AG09309 (cell line): Measurements from ENCODE around the gene FUCA2.
A peak's percentile ranks its signal among the peaks of the same experiment; 100 is the strongest.
"Not testable (repeated sequence)": the region's sequence is repeated elsewhere in the genome, so short reads cannot be mapped to it uniquely, and the experiment has no call there.

ENCODE experiments used
- DNase-seq: peaks from one replicate; pipeline ENCODE4 v3.0.0-alpha.2; 2010; ENCODE audit warnings: low read depth
- H3K4me3 ChIP-seq: 2 replicates; pipeline ENCODE4 v1.5.1; 2011; ENCODE audit warnings: mild to moderate bottlenecking, low read depth, low read length, moderate library complexity; ENCODE audit not compliant: control insufficient read depth
- CTCF ChIP-seq: IDR thresholded peaks from 2 replicates; pipeline ENCODE4 v1.5.1; 2011; ENCODE audit warnings: mild to moderate bottlenecking, low read depth, low read length, inconsistent platforms; ENCODE audit not compliant: insufficient read depth, control insufficient read depth; ENCODE audit errors: missing control alignments

The FUCA2 gene

GRCh38 chr6:143449082-143449713 is 62.3 kb downstream of the FUCA2 start:
- H3K4me3 ChIP-seq: peak overlapping the region; percentile 78
- TF ChIP-seq CTCF: no peak
- DNase-seq: no peak

GRCh38 chr6:143447865-143448264 is 63.7 kb downstream of the FUCA2 start:
- H3K4me3 ChIP-seq, DNase-seq: not testable (repeated sequence)
